Liver (tissue), 9 donors: ENCODE measurements around the gene SEL1L2. TPM values are rescaled to one million over a fixed set of nuclear protein-coding genes. Genes with fewer than 3 reads are reported as not detected.

Experiments used
- DNase-seq: peaks from one replicate; pipeline ENCODE4 v3.0.0-alpha.2; 2017; ENCODE audit warnings: low spot score
- H3K27ac ChIP-seq, 2 donors: one replicate each; pipeline ENCODE4 v1.7.0; 2013; ENCODE audit warnings: inconsistent platforms in 2 of 2, low read length in 2 of 2, control low read depth in 1 of 2, low read depth in 1 of 2, mild to moderate bottlenecking in 1 of 2
- H3K27me3 ChIP-seq, 4 donors: one replicate each; pipeline versions ENCODE4 v1.6.1 to v1.7.0; 2013; ENCODE audit warnings: low read length in 3 of 4, inconsistent platforms in 1 of 4, mild to moderate bottlenecking in 1 of 4, moderate library complexity in 1 of 4; ENCODE audit not compliant: control insufficient read depth in 4 of 4, insufficient read depth in 4 of 4
- H3K36me3 ChIP-seq, 4 donors: one replicate each; pipeline versions ENCODE4 v1.6.1 to v1.7.0; 2013; ENCODE audit warnings: low read length in 3 of 4, mild to moderate bottlenecking in 3 of 4, low read depth in 1 of 4, moderate library complexity in 1 of 4; ENCODE audit not compliant: control insufficient read depth in 4 of 4, insufficient read depth in 3 of 4
- H3K4me1 ChIP-seq, 4 donors: one replicate each; pipeline versions ENCODE4 v1.6.1 to v1.7.0; 2013; ENCODE audit warnings: low read length in 3 of 4, mild to moderate bottlenecking in 3 of 4, moderate library complexity in 1 of 4; ENCODE audit not compliant: control insufficient read depth in 4 of 4, insufficient read depth in 4 of 4
- H3K4me3 ChIP-seq, 3 donors: one replicate each; pipeline versions ENCODE4 v1.6.1 to v1.7.0; 2013; ENCODE audit warnings: low read length in 3 of 3, control low read depth in 1 of 3, low read depth in 1 of 3, mild to moderate bottlenecking in 1 of 3
- H3K9ac ChIP-seq, 2 donors: one replicate each; pipeline ENCODE4 v1.7.0; 2013; ENCODE audit warnings: low read length in 2 of 2, mild to moderate bottlenecking in 2 of 2, moderate library complexity in 2 of 2, control low read depth in 1 of 2, low read depth in 1 of 2
- H3K9me3 ChIP-seq, 4 donors: one replicate each; pipeline versions ENCODE4 v1.6.1 to v1.7.0; 2013; ENCODE audit warnings: low read length in 3 of 4; ENCODE audit not compliant: control insufficient read depth in 4 of 4
- ATF3 ChIP-seq: IDR thresholded peaks from 2 replicates; pipeline ENCODE4 v1.6.1; 2016; ENCODE audit warnings: antibody characterized with exemption
- CTCF ChIP-seq: fragments of 150-350 bp; IDR thresholded peaks from 2 replicates; pipeline ENCODE4 v1.5.1; 2017; ENCODE audit warnings: improper control_type of control experiment, low read depth, low read length; ENCODE audit not compliant: missing input control
- EGR1 ChIP-seq, 2 donors: IDR thresholded peaks; 2 replicates each; pipeline ENCODE4 v1.6.1; 2016 to 2018; ENCODE audit warnings: antibody characterized with exemption in 2 of 2, low read depth in 2 of 2
- FOXA1 ChIP-seq: IDR thresholded peaks from 2 replicates; pipeline ENCODE4 v1.6.1; 2016; ENCODE audit warnings: antibody characterized with exemption
- GABPA ChIP-seq, 2 donors: IDR thresholded peaks in 1 of 2; conservative IDR thresholded peaks in 1 of 2; 2 replicates each; pipeline ENCODE4 v1.6.1; 2016; ENCODE audit warnings: antibody characterized with exemption in 2 of 2, mild to moderate bottlenecking in 1 of 2, moderate library complexity in 1 of 2
- HNF4A ChIP-seq, 2 donors: conservative IDR thresholded peaks; 2 replicates each; pipeline ENCODE4 v1.6.1; 2016; ENCODE audit warnings: antibody characterized with exemption in 2 of 2, mild to moderate bottlenecking in 2 of 2
- HNF4G ChIP-seq: IDR thresholded peaks from 2 replicates; pipeline ENCODE4 v1.6.1; 2016; ENCODE audit warnings: antibody characterized with exemption
- JUND ChIP-seq, 2 donors: IDR thresholded peaks; 2 replicates each; pipeline ENCODE4 v1.6.1; 2016; ENCODE audit warnings: antibody characterized with exemption in 2 of 2
- MAX ChIP-seq: IDR thresholded peaks from 2 replicates; pipeline ENCODE4 v1.6.1; 2016; ENCODE audit warnings: antibody characterized with exemption
- NR2F2 ChIP-seq: IDR thresholded peaks from 2 replicates; pipeline ENCODE4 v1.6.1; 2016; ENCODE audit warnings: antibody characterized with exemption
- RAD21 ChIP-seq, 2 donors: IDR thresholded peaks; 2 replicates each; pipeline ENCODE4 v1.6.1; 2016; ENCODE audit warnings: antibody characterized with exemption in 2 of 2, mild to moderate bottlenecking in 2 of 2
- REST ChIP-seq: IDR thresholded peaks from 2 replicates; pipeline ENCODE4 v1.6.1; 2016; ENCODE audit warnings: antibody characterized with exemption, mild to moderate bottlenecking
- RXRA ChIP-seq, 2 donors: IDR thresholded peaks; 2 replicates each; pipeline ENCODE4 v1.6.1; 2017 to 2018; ENCODE audit warnings: antibody characterized with exemption in 2 of 2, mild to moderate bottlenecking in 1 of 2
- SP1 ChIP-seq: IDR thresholded peaks from 2 replicates; pipeline ENCODE4 v1.6.1; 2018; ENCODE audit warnings: antibody characterized with exemption, mild to moderate bottlenecking
- TAF1 ChIP-seq: conservative IDR thresholded peaks from 2 replicates; pipeline ENCODE4 v1.6.1; 2016; ENCODE audit warnings: antibody characterized with exemption, mild to moderate bottlenecking
- ZBTB33 ChIP-seq: IDR thresholded peaks from 2 replicates; pipeline ENCODE4 v1.6.1; 2016; ENCODE audit warnings: antibody characterized with exemption
- WGBS: extraction: QIAGEN DNeasy Blood & Tissue Kit; methylation state at CpG from one replicate; pipeline ENCODE4 v1.1.7; 2013; 5-methylcytosine and 5-hydroxymethylcytosine counted together
- polyA plus RNA-seq, 2 donors: library from polyadenylated mRNA; stranded (reverse) in 1 of 2; unstranded in 1 of 2; fragments of 200-250 nt in 1 of 2; fragments of >200 nt in 1 of 2; fragmentation: Nextera tagmentation in 1 of 2; extraction: Ambion mirVana in 1 of 2; gene quantifications; one replicate each; pipeline versions ENCODE4 v1.2.1 to v1.2.3, GENCODE V29; 2013 to 2015
- total RNA-seq, 2 donors: library from RNA; depleted of rRNA; stranded (reverse); fragments of >200 nt; gene quantifications; one replicate each; pipeline ENCODE4 v1.2.3, GENCODE V29; 2014
- donor health status: healthy.
- donor health status: healthy.
- donor health status: healthy.
- donor health status: healthy.
- donor health status: healthy.

Gene SEL1L2
- total and polyA plus RNA-seq, 4 donors = not detected

- Histone ChIP-seq H3K36me3 (no peaks in the 10 kb centered on the region), H3K4me3 (no peak overlapping the region), H3K27me3 (no peaks in the 10 kb centered on the region), H3K27ac (no peak overlapping the region), H3K9me3 (no peaks in the 10 kb centered on the region), H3K9ac (no peak overlapping the region), H3K4me1 (peaks cover 0 to 10% (median 2%) of the 10 kb centered on the region in 4 donors)
- TF ChIP-seq TAF1 = no peak
- no peak for TF ChIP-seq JUND (IDR thresholded peaks at IDR 0.05)
- no peak for TF ChIP-seq HNF4G
- no peak for TF ChIP-seq GABPA (IDR thresholded peaks at IDR 0.05 in 1 of 2, conservative IDR thresholded peaks at IDR 0.05 in 1 of 2)
- no peak for TF ChIP-seq RAD21 (IDR thresholded peaks at IDR 0.05)
- TF ChIP-seq HNF4A (conservative IDR thresholded peaks at IDR 0.05) = no peak
- TF ChIP-seq EGR1 (IDR thresholded peaks at IDR 0.05; ENCODE audit: low read depth in 2 of 2) = no peak
- TF ChIP-seq MAX = no peak
- TF ChIP-seq SP1 = no peak
- no peak for TF ChIP-seq NR2F2
- no peak for TF ChIP-seq ZBTB33
- no peak for TF ChIP-seq REST
- no peak for TF ChIP-seq FOXA1
- TF ChIP-seq RXRA (IDR thresholded peaks at IDR 0.05) = no peak
- TF ChIP-seq ATF3 = no peak
- no peak for TF ChIP-seq CTCF
- DNase-seq = no peak
- WGBS = 79% methylated on average over 4 of the region's 4 CpGs
These were observed 120.2 kb downstream of the SEL1L2 start for GRCh38 chr20:13870170-13870748.
